ENCODE results near the gene HYI. TPM values are rescaled to one million over a fixed set of nuclear protein-coding genes. Genes with fewer than 3 reads are reported as not detected.

Gene HYI
- polyA plus RNA-seq, 1 of the 3 experiments (the other 2 are of a cell fraction), result 11.1 TPM

DNA sequence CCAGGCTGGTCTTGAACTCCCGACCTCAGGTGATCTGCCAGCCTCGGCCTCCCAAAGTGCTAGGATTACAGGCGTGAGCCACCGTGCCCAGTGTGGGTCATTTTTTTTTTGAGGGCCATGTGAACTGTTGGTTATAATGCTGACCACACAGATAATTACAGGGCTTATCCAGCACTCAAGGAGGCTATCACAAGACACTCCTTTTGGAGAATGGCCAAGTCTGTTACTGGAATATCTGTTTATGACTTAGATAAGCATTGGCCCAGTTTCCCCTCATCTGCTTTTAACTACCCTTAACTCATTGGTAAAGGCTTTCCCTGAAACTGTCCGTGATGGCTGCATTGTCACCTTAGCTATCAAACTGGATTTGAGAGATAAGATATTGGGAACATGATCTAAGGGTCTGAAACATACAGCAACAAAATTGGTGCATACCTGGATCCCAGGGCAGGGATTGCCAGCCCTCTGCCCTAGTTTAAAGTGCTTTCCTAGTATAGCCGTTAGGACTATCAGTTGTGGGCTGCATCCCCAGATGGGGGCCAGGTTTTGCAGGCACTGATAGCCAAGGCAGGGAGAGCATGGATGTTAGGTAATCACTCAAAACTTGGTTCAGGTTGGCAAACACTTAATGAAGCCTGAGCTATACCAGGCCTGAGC, 48.4 kb downstream of the HYI start:
- no peak overlapping the region for H2AFZ ChIP-seq (ENCODE audit: low read depth)
- DNase-seq, result no peak
- no peak overlapping the region for H3K9ac ChIP-seq
- TF ChIP-seq GATA2 (CRISPR knock-in tag; IDR thresholded peaks at IDR 0.05) (no peak), ELF1 (IDR thresholded peaks at IDR 0.05) (no peak), NRF1 (IDR thresholded peaks at IDR 0.05; ENCODE audit: low read depth, low read length) (no peak)
- TF ChIP-seq, protein P1, sequence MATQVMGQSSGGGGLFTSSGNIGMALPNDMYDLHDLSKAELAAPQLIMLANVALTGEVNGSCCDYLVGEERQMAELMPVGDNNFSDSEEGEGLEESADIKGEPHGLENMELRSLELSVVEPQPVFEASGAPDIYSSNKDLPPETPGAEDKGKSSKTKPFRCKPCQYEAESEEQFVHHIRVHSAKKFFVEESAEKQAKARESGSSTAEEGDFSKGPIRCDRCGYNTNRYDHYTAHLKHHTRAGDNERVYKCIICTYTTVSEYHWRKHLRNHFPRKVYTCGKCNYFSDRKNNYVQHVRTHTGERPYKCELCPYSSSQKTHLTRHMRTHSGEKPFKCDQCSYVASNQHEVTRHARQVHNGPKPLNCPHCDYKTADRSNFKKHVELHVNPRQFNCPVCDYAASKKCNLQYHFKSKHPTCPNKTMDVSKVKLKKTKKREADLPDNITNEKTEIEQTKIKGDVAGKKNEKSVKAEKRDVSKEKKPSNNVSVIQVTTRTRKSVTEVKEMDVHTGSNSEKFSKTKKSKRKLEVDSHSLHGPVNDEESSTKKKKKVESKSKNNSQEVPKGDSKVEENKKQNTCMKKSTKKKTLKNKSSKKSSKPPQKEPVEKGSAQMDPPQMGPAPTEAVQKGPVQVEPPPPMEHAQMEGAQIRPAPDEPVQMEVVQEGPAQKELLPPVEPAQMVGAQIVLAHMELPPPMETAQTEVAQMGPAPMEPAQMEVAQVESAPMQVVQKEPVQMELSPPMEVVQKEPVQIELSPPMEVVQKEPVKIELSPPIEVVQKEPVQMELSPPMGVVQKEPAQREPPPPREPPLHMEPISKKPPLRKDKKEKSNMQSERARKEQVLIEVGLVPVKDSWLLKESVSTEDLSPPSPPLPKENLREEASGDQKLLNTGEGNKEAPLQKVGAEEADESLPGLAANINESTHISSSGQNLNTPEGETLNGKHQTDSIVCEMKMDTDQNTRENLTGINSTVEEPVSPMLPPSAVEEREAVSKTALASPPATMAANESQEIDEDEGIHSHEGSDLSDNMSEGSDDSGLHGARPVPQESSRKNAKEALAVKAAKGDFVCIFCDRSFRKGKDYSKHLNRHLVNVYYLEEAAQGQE (IDR thresholded peaks at IDR 0.05; ENCODE audit: low read depth, low read length), result no peak
- no peak overlapping the region for H3K4me3 ChIP-seq (ENCODE audit: low read depth in 2 of 2, low read length in 1 of 2)
- no peaks in the 10 kb centered on the region for H3F3A ChIP-seq (replicated peaks; ENCODE audit: insufficient read depth)
- no peak overlapping the region for H3K4me2 ChIP-seq
- WGBS (ENCODE audit: low lambda C conversion rate), result 89% methylated on average over 6 of the region's 6 CpGs
- H3K79me2 ChIP-seq (ENCODE audit: insufficient read depth), result peaks cover 10% of the 10 kb centered on the region; the same call in 1 of the 2 replicates
- H3K36me3 ChIP-seq (replicated peaks in 1 of 2; ENCODE audit: control insufficient read depth in 1 of 2, insufficient read depth in 2 of 2, low read length in 1 of 2), result peaks cover 40 to 56% of the 10 kb centered on the region in 2 experiments
- no peaks in the 10 kb centered on the region for H3K9me3 ChIP-seq
- H3K4me1 ChIP-seq (ENCODE audit: control insufficient read depth in 1 of 2, insufficient read depth in 2 of 2, low read depth in 1 of 2, low read length in 1 of 2), result peaks cover 0 to 7% of the 10 kb centered on the region in 2 experiments; a peak in 1 of 4 replicates
- H3K27me3 ChIP-seq (ENCODE audit: insufficient read depth), result no peaks in the 10 kb centered on the region
- H4K20me1 ChIP-seq (ENCODE audit: insufficient read depth), result no peaks in the 10 kb centered on the region
- ChIA-PET CTCF (interaction anchor here (1.0 kb wide), 1 partner anchor 178 kb away, joined by 3 read pairs; no protein-coding TSS in a partner anchor), POLR2A (no interaction called here)
- H3K27ac ChIP-seq (ENCODE audit: low read depth in 2 of 2, low read length in 1 of 2), result no peak overlapping the region
- H3K9me2 ChIP-seq, result no peaks in the 10 kb centered on the region

DNA sequence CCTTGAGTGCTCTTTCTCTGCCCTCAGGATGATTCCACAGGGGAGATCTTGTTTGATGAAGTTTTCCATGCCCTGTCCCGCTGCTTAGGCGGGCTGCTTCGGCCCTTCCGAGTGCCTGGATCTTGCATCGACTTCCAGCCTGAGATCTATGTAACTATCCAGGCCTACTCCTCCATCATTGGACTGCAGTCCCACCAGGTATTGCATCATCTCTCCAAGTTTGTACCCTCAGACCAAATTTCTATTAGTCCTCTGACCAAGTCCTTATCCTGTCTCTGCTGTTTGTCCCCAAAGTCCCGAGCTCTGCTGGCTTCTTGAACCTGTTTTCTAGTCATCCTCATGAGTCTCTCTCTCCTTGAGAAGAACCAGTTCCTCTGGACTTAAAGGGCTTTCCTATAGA, 49.4 kb downstream of the HYI start:
- no peak for DNase-seq
- Histone ChIP-seq H3K36me3 (replicated peaks in 1 of 2; ENCODE audit: control insufficient read depth in 1 of 2, insufficient read depth in 2 of 2, low read length in 1 of 2) (peaks cover 40 to 46% of the 10 kb centered on the region in 2 experiments), H3K9ac (no peak overlapping the region), H3K9me2 (no peaks in the 10 kb centered on the region), H3F3A (replicated peaks; ENCODE audit: insufficient read depth) (no peaks in the 10 kb centered on the region), H3K79me2 (ENCODE audit: insufficient read depth) (peaks cover 15% of the 10 kb centered on the region; the same call in 1 of the 2 replicates), H3K27me3 (ENCODE audit: insufficient read depth) (no peaks in the 10 kb centered on the region), H4K20me1 (ENCODE audit: insufficient read depth) (no peaks in the 10 kb centered on the region), H3K4me2 (no peak overlapping the region), H3K4me1 (ENCODE audit: control insufficient read depth in 1 of 2, insufficient read depth in 2 of 2, low read depth in 1 of 2, low read length in 1 of 2) (peaks cover 0 to 7% of the 10 kb centered on the region in 2 experiments; a peak in 1 of 4 replicates), H3K27ac (ENCODE audit: low read depth in 2 of 2, low read length in 1 of 2) (no peak overlapping the region), H3K4me3 (ENCODE audit: low read depth in 2 of 2, low read length in 1 of 2) (no peak overlapping the region), H3K9me3 (no peaks in the 10 kb centered on the region), H2AFZ (ENCODE audit: low read depth) (no peak overlapping the region)
- ChIA-PET CTCF (interaction anchor here (1.7 kb wide), 1 partner anchor 10 kb away, joined by 9 read pairs; no protein-coding TSS in a partner anchor), POLR2A (no interaction called here)
- WGBS (ENCODE audit: low lambda C conversion rate), result 95% methylated on average over 6 of the region's 6 CpGs
- TF ChIP-seq FOXJ3 (CRISPR knock-in tag; IDR thresholded peaks at IDR 0.05), result no peak
- no peak for TF ChIP-seq NRF1 (IDR thresholded peaks at IDR 0.05; ENCODE audit: low read depth, low read length)
- TF ChIP-seq EZH2phosphoT487 (IDR thresholded peaks at IDR 0.05; ENCODE audit: borderline replicate concordance, low read depth), result no peak
- TF ChIP-seq, protein P2, sequence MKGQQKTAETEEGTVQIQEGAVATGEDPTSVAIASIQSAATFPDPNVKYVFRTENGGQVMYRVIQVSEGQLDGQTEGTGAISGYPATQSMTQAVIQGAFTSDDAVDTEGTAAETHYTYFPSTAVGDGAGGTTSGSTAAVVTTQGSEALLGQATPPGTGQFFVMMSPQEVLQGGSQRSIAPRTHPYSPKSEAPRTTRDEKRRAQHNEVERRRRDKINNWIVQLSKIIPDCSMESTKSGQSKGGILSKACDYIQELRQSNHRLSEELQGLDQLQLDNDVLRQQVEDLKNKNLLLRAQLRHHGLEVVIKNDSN (IDR thresholded peaks at IDR 0.05; ENCODE audit: borderline replicate concordance, low read depth), result no peak
- TF ChIP-seq, protein P3, sequence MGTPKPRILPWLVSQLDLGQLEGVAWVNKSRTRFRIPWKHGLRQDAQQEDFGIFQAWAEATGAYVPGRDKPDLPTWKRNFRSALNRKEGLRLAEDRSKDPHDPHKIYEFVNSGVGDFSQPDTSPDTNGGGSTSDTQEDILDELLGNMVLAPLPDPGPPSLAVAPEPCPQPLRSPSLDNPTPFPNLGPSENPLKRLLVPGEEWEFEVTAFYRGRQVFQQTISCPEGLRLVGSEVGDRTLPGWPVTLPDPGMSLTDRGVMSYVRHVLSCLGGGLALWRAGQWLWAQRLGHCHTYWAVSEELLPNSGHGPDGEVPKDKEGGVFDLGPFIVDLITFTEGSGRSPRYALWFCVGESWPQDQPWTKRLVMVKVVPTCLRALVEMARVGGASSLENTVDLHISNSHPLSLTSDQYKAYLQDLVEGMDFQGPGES (IDR thresholded peaks at IDR 0.05; ENCODE audit: low read depth, low read length), result no peak
- TF ChIP-seq TCF12 (IDR thresholded peaks at IDR 0.05), result no peak
- TF ChIP-seq TAF1 (IDR thresholded peaks at IDR 0.05; ENCODE audit: borderline replicate concordance, low read depth, low read length), result no peak
- no peak for TF ChIP-seq MEF2A (IDR thresholded peaks at IDR 0.05; ENCODE audit: borderline replicate concordance, low read depth)
- no peak for TF ChIP-seq TEAD4 (IDR thresholded peaks at IDR 0.05; ENCODE audit: borderline replicate concordance, insufficient read depth)
- no peak for TF ChIP-seq EP300 (IDR thresholded peaks at IDR 0.05; ENCODE audit: borderline replicate concordance in 1 of 2, low read depth in 1 of 2, low read length in 1 of 2)
- TF ChIP-seq POLR2AphosphoS5 (IDR thresholded peaks at IDR 0.05; ENCODE audit: low read depth, low read length), result no peak
- no peak for TF ChIP-seq RFX5 (IDR thresholded peaks at IDR 0.05; ENCODE audit: low read length)
- TF ChIP-seq ELF1 (IDR thresholded peaks at IDR 0.05), result no peak
- TF ChIP-seq SIN3A (IDR thresholded peaks at IDR 0.05; ENCODE audit: borderline replicate concordance, low read depth, low read length), result no peak
- TF ChIP-seq RCOR1 (IDR thresholded peaks at IDR 0.05; ENCODE audit: low read length), result no peak
- TF ChIP-seq GABPA (IDR thresholded peaks at IDR 0.05; ENCODE audit: low read depth), result no peak
- TF ChIP-seq GATA2 (CRISPR knock-in tag; IDR thresholded peaks at IDR 0.05), result no peak
- TF ChIP-seq, protein P4, sequence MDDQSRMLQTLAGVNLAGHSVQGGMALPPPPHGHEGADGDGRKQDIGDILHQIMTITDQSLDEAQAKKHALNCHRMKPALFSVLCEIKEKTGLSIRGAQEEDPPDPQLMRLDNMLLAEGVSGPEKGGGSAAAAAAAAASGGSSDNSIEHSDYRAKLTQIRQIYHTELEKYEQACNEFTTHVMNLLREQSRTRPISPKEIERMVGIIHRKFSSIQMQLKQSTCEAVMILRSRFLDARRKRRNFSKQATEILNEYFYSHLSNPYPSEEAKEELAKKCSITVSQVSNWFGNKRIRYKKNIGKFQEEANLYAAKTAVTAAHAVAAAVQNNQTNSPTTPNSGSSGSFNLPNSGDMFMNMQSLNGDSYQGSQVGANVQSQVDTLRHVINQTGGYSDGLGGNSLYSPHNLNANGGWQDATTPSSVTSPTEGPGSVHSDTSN (IDR thresholded peaks at IDR 0.05), result no peak

Measured in SK-N-SH (cell line).